HepG2 (cell line): ENCODE measurements around the gene FAM110A. TPM values are rescaled to one million over a fixed set of nuclear protein-coding genes. Genes with fewer than 3 reads are reported as not detected.

Source experiments
- ESRRA ChIP-seq: sonication (generic); formaldehyde crosslinking; IDR thresholded peaks from 2 replicates; pipeline ENCODE4 v1.5.1; 2020; ENCODE audit warnings: mild to moderate bottlenecking, low read depth, missing genetic modification reagents
- GLI4 ChIP-seq: sonication (generic); formaldehyde crosslinking; IDR thresholded peaks from 2 replicates; pipeline ENCODE4 v1.5.1; 2020; ENCODE audit warnings: missing genetic modification reagents, mild to moderate bottlenecking, moderate library complexity, borderline replicate concordance
- GRHL1 ChIP-seq: sonication (generic); formaldehyde crosslinking; conservative IDR thresholded peaks from 2 replicates; pipeline ENCODE4 v1.8.0; 2022; ENCODE audit warnings: missing genetic modification reagents
- IKZF5 ChIP-seq: IDR thresholded peaks from 2 replicates; pipeline ENCODE4 v1.6.1; 2018; ENCODE audit warnings: missing genetic modification reagents, mild to moderate bottlenecking, missing compliant biosample characterization
- IRF2 ChIP-seq: IDR thresholded peaks from 2 replicates; pipeline ENCODE4 v1.6.1; 2018; ENCODE audit warnings: missing genetic modification reagents, missing compliant biosample characterization
- SMAD3 ChIP-seq: sonication (generic); formaldehyde crosslinking; IDR thresholded peaks from 2 replicates; pipeline ENCODE4 v1.4.0; 2020; ENCODE audit warnings: missing genetic modification reagents
- SMC3 ChIP-seq: IDR thresholded peaks from 2 replicates; pipeline ENCODE4 v1.6.1; 2011; ENCODE audit warnings: low read length, improper control_type of control experiment
- XRCC5 ChIP-seq: fragments of 200-400 bp; formaldehyde crosslinking; optimal IDR thresholded peaks from 2 replicates; pipeline ENCODE3; 2017; ENCODE audit warnings: mild to moderate bottlenecking, low read length
- ZFP37 ChIP-seq: sonication (generic); formaldehyde crosslinking; IDR thresholded peaks from 2 replicates; pipeline ENCODE4 v1.4.0; 2020; ENCODE audit warnings: missing genetic modification reagents, borderline replicate concordance
- ZFP82 ChIP-seq: sonication (generic); formaldehyde crosslinking; IDR thresholded peaks from 2 replicates; pipeline ENCODE4 v1.5.1; 2020; ENCODE audit warnings: mild to moderate bottlenecking, missing genetic modification reagents, borderline replicate concordance
- ZNF3 ChIP-seq: IDR thresholded peaks from 2 replicates; pipeline ENCODE4 v1.7.0; 2017; ENCODE audit warnings: inconsistent platforms
- ZNF44 ChIP-seq: sonication (generic); formaldehyde crosslinking; IDR thresholded peaks from 2 replicates; pipeline ENCODE4 v1.5.1; 2020; ENCODE audit warnings: mild to moderate bottlenecking, missing genetic modification reagents
- ZNF660 ChIP-seq: sonication (generic); formaldehyde crosslinking; IDR thresholded peaks from 2 replicates; pipeline ENCODE4 v1.5.1; 2020; ENCODE audit warnings: mild to moderate bottlenecking, low read depth, missing genetic modification reagents, borderline replicate concordance
- ZNF672 ChIP-seq: sonication (generic); formaldehyde crosslinking; IDR thresholded peaks from 2 replicates; pipeline ENCODE4 v1.8.1; 2022; ENCODE audit warnings: missing genetic modification reagents
- polyA plus RNA-seq, 8 experiments: library from polyadenylated mRNA; depleted of rRNA in 3 of 8; stranded (reverse) in 7 of 8; unstranded in 1 of 8; fragments of >200 nt; fragmentation: Illumina TruSeq in 4 of 8; extraction: Trizol in 4 of 8; gene quantifications; 2 replicates each; pipeline versions ENCODE4 v1.2.1 to v1.2.3, GENCODE V29; 2011 to 2016; ENCODE audit warnings: low read depth in 4 of 8, missing spikeins in 1 of 8, mixed read lengths in 1 of 8; ENCODE audit not compliant: insufficient read depth in 1 of 8
- total RNA-seq, 5 experiments: library from RNA; depleted of rRNA; stranded (reverse); fragments of >200 nt; fragmentation: Illumina TruSeq; extraction: Trizol; gene quantifications; 2 replicates each; pipeline ENCODE4 v1.2.3, GENCODE V29; 2016; ENCODE audit warnings: low read depth in 1 of 5
- TF ChIP-seq, protein P1 (sequence below): sonication (generic); formaldehyde crosslinking; IDR thresholded peaks from 2 replicates; pipeline ENCODE4 v1.5.0; 2020; ENCODE audit warnings: mild to moderate bottlenecking, missing genetic modification reagents, borderline replicate concordance
- TF ChIP-seq, protein P2 (sequence below): sonication (generic); formaldehyde crosslinking; IDR thresholded peaks from 2 replicates; pipeline ENCODE4 v1.5.0; 2020; ENCODE audit warnings: mild to moderate bottlenecking, missing genetic modification reagents

FAM110A gene
- total and polyA plus RNA-seq, 2 of the 13 experiments (the other 11 are each of a cell fraction or from before 2014, with no cell fraction given), result 1.9 TPM

- TF ChIP-seq SMC3, result peak; percentile 100
- TF ChIP-seq, protein P1, sequence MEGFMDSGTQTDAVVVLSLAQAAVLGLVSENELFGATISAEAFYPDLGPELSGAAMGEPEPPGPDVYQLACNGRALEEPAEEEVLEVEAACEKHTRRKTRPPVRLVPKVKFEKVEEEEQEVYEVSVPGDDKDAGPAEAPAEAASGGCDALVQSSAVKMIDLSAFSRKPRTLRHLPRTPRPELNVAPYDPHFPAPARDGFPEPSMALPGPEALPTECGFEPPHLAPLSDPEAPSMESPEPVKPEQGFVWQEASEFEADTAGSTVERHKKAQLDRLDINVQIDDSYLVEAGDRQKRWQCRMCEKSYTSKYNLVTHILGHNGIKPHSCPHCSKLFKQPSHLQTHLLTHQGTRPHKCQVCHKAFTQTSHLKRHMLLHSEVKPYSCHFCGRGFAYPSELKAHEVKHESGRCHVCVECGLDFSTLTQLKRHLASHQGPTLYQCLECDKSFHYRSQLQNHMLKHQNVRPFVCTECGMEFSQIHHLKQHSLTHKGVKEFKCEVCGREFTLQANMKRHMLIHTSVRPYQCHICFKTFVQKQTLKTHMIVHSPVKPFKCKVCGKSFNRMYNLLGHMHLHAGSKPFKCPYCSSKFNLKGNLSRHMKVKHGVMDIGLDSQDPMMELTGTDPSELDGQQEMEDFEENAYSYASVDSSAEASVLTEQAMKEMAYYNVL (CRISPR knock-in tag), result peak; percentile 55; the same call in 1 of the 2 replicates
- no peak for TF ChIP-seq GLI4 (CRISPR knock-in tag)
- no peak for TF ChIP-seq ZNF44 (CRISPR knock-in tag)
- TF ChIP-seq SMAD3 (CRISPR knock-in tag), result peak; percentile 22; the same call in 1 of the 2 replicates
- TF ChIP-seq ZNF3, result no peak; the same call in none of the 2 replicates
- no peak for TF ChIP-seq GRHL1 (CRISPR knock-in tag)
- no peak for TF ChIP-seq ZFP82 (CRISPR knock-in tag)
- peak; percentile 85 for TF ChIP-seq XRCC5
- 0 out of 2 replicates have a peak, but pooled peaks have one; percentile 20 for TF ChIP-seq IRF2 (CRISPR knock-in tag)
- no peak for TF ChIP-seq ZNF672 (CRISPR knock-in tag)
- TF ChIP-seq, protein P2, sequence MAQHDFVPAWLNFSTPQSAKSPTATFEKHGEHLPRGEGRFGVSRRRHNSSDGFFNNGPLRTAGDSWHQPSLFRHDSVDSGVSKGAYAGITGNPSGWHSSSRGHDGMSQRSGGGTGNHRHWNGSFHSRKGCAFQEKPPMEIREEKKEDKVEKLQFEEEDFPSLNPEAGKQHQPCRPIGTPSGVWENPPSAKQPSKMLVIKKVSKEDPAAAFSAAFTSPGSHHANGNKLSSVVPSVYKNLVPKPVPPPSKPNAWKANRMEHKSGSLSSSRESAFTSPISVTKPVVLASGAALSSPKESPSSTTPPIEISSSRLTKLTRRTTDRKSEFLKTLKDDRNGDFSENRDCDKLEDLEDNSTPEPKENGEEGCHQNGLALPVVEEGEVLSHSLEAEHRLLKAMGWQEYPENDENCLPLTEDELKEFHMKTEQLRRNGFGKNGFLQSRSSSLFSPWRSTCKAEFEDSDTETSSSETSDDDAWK, result no peak
- no peak for TF ChIP-seq ESRRA (CRISPR knock-in tag)
- peak; percentile 22; the same call in 1 of the 2 replicates for TF ChIP-seq IKZF5 (CRISPR knock-in tag)
- no peak for TF ChIP-seq ZFP37
- no peak for TF ChIP-seq ZNF660 (CRISPR knock-in tag)
These were observed 17.5 kb upstream of the FAM110A start (continued) for GRCh38 chr20:815914-816606.
